Measurements from ENCODE around the gene RTN4RL1. TPM values are rescaled to one million over a fixed set of nuclear protein-coding genes. Genes with fewer than 3 reads are reported as not detected.

RTN4RL1 gene
- total and polyA plus RNA-seq, 11 donors: 1.7 to 4.9 (median 2.7) TPM

GRCh38 chr17:2012499-2012898 is 12.6 kb downstream of the RTN4RL1 start:
- H3K27me3 ChIP-seq: no peaks in the 10 kb centered on the region
- ATAC-seq (no peak), DNase-seq (no peak)
- no peak overlapping the region for H3K4me3 ChIP-seq
- TF ChIP-seq, protein P1, sequence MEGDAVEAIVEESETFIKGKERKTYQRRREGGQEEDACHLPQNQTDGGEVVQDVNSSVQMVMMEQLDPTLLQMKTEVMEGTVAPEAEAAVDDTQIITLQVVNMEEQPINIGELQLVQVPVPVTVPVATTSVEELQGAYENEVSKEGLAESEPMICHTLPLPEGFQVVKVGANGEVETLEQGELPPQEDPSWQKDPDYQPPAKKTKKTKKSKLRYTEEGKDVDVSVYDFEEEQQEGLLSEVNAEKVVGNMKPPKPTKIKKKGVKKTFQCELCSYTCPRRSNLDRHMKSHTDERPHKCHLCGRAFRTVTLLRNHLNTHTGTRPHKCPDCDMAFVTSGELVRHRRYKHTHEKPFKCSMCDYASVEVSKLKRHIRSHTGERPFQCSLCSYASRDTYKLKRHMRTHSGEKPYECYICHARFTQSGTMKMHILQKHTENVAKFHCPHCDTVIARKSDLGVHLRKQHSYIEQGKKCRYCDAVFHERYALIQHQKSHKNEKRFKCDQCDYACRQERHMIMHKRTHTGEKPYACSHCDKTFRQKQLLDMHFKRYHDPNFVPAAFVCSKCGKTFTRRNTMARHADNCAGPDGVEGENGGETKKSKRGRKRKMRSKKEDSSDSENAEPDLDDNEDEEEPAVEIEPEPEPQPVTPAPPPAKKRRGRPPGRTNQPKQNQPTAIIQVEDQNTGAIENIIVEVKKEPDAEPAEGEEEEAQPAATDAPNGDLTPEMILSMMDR (IDR thresholded peaks at IDR 0.05): no peak
- TF ChIP-seq POLR2A (IDR thresholded peaks at IDR 0.05): no peak
- H3K4me1 ChIP-seq: peaks cover 0 to 29% (median 6%) of the 10 kb centered on the region in 12 donors
- H3K27ac ChIP-seq: peak overlapping the region in 5 of 12 donors; percentile 20 to 50 (median 42)
- H3K9me3 ChIP-seq: no peaks in the 10 kb centered on the region
- WGBS, 4 donors: 92 to 99% (median 94%) methylated on average over 4 of the region's 4 CpGs
- no peaks in the 10 kb centered on the region for H3K36me3 ChIP-seq
- intact Hi-C loops (cut with DNase I): no loop called here

- peak in 3 of 4 donors; percentile 22 to 72 (median 53) for ATAC-seq
- WGBS, 4 donors: 44 to 56% (median 51%) methylated on average over 23 to 24 of the region's 24 CpGs
- H3K4me1 ChIP-seq: peaks cover 0 to 29% (median 6%) of the 10 kb centered on the region in 12 donors
- intact Hi-C loops (cut with DNase I): no loop called here
- peak overlapping the region in 3 of 12 donors; percentile 6 to 25 (median 19) for H3K4me3 ChIP-seq
- DNase-seq: no peak
- no peaks in the 10 kb centered on the region for H3K27me3 ChIP-seq
- TF ChIP-seq POLR2A (IDR thresholded peaks at IDR 0.05): no peak
- TF ChIP-seq, protein P1 (IDR thresholded peaks at IDR 0.05): no peak
- H3K36me3 ChIP-seq: no peaks in the 10 kb centered on the region
- no peaks in the 10 kb centered on the region for H3K9me3 ChIP-seq
- peak overlapping the region in 6 of 12 donors; percentile 20 to 60 (median 36) for H3K27ac ChIP-seq
Observed at GRCh38 chr17:2011411-2012371, 13.4 kb downstream of the RTN4RL1 start.

DNA sequence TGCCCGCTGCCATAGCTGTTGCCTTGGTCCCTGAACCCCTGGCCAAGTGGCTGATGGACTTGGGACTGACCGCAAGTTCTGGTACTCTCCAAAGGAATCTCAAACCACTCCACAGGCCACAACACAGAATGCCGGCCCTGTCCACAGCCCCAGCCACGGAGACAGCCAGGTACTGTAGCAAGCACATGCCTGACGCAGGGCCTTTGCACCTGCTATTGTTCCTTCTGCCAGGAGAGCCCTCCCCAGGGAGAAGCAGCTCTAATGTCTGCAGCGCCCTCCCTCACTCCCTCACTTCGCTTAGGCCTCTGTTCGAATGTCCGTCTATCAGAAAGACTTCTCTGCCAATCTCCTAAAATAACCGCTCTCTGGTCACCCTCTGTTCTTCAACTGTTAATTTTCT is 15.4 kb downstream of the RTN4RL1 start:
- Histone ChIP-seq H3K27ac (no peak overlapping the region), H3K4me3 (no peak overlapping the region), H3K9me3 (no peaks in the 10 kb centered on the region), H3K36me3 (no peaks in the 10 kb centered on the region), H3K27me3 (no peaks in the 10 kb centered on the region), H3K4me1 (peaks cover 0 to 21% (median 6%) of the 10 kb centered on the region in 12 donors)
- TF ChIP-seq POLR2A (IDR thresholded peaks at IDR 0.05): no peak
- TF ChIP-seq, protein P1 (IDR thresholded peaks at IDR 0.05): no peak
- DNase-seq: no peak
- intact Hi-C loops (cut with DNase I): no loop called here
- WGBS, 4 donors: 93 to 96% (median 93%) methylated on average over 8 to 10 of the region's 10 CpGs
- ATAC-seq: no peak

DNA sequence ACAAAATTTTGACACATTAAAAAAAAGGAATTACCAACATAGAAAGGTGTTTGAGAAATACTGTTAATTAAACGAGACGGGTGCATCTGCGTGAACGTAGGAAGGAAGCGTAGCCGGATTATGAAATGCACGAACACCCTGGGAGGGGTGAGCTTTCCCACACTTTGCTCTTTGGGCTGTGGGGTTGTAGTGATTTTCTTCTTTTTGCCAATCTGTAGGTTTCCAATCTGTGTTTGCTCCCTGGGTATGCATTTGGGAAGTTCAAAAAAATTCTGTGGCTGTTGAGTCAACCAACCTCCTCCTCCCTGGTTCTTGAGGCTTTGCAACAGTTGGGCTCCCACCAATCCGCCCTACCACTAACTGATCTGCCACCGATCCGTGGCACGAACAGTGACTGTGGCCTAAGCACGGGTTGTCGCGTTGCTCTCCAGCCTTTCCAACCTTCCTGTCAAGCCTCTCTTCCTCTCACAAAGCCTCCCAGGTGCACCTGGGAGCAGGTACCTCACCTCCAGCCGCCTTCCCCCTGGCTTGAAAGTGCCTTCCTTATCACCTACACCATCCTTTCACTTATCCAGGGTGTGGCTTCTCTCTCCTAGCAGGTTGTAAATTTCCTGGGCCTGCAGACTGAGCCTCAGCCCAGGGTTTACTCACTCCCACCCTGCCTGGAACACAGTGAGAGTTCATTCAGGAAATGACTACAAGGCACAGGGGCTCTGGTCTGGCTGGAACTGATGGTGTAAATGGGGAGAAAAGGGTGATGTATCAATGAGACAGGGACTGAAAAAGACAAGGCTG is 16.6 kb downstream of the RTN4RL1 start:
- Histone ChIP-seq H3K9me3 (no peaks in the 10 kb centered on the region), H3K27ac (no peak overlapping the region), H3K4me1 (peaks cover 0 to 21% (median 6%) of the 10 kb centered on the region in 12 donors), H3K36me3 (no peaks in the 10 kb centered on the region), H3K4me3 (no peak overlapping the region), H3K27me3 (no peaks in the 10 kb centered on the region)
- DNase-seq (no peak), ATAC-seq (no peak)
- TF ChIP-seq POLR2A (IDR thresholded peaks at IDR 0.05): no peak
- TF ChIP-seq, protein P1 (IDR thresholded peaks at IDR 0.05): no peak
- intact Hi-C loops (cut with DNase I): no loop called here
- WGBS, 4 donors: 89 to 93% (median 91%) methylated on average over 15 of the region's 15 CpGs

Measured in heart left ventricle (tissue), 16 donors.